ENCODE data around the gene STAC2.
"Not testable (repeated sequence)": the region's sequence is repeated elsewhere in the genome, so short reads cannot be mapped to it uniquely, and the experiment has no call there.

The STAC2 gene

GRCh38 chr17:39186481-39187002 lies 39.2 kb downstream of the STAC2 start:
- no peak for DNase-seq

GRCh38 chr17:39183720-39184119 lies 42.0 kb downstream of the STAC2 start:
- no peak for DNase-seq

- DNase-seq = no peak
These were observed 42.7 kb downstream of the STAC2 start for GRCh38 chr17:39183045-39183444.

- no peak for DNase-seq
These were observed 44.4 kb downstream of the STAC2 start for GRCh38 chr17:39181303-39181702.

- DNase-seq = no peak
These were observed 47.2 kb downstream of the STAC2 start for GRCh38 chr17:39178536-39178935.

GRCh38 chr17:39177256-39177655 lies 48.5 kb downstream of the STAC2 start:
- no peak for DNase-seq

- no peak for DNase-seq
These were observed 50.1 kb downstream of the STAC2 start for GRCh38 chr17:39175695-39176093.

GRCh38 chr17:39174920-39175694 lies 50.6 kb downstream of the STAC2 start:
- DNase-seq = no peak

- DNase-seq = no peak
These were observed 52.0 kb downstream of the STAC2 start for GRCh38 chr17:39173526-39174274.

- no peak for DNase-seq
These were observed 52.7 kb downstream of the STAC2 start for GRCh38 chr17:39173080-39173479.

GRCh38 chr17:39171933-39172332 lies 53.8 kb downstream of the STAC2 start:
- DNase-seq = no peak

GRCh38 chr17:39170558-39170957 lies 55.2 kb downstream of the STAC2 start:
- no peak for DNase-seq

- DNase-seq = no peak
These were observed 55.6 kb downstream of the STAC2 start for GRCh38 chr17:39170109-39170508.

GRCh38 chr17:39169518-39169917 lies 56.2 kb downstream of the STAC2 start:
- no peak for DNase-seq

- DNase-seq = no peak
These were observed 56.6 kb downstream of the STAC2 start for GRCh38 chr17:39169101-39169500.

- not testable (repeated sequence) for DNase-seq
These were observed 57.2 kb downstream of the STAC2 start for GRCh38 chr17:39168503-39168902.

GRCh38 chr17:39167476-39167875 lies 58.3 kb downstream of the STAC2 start:
- DNase-seq = no peak

- DNase-seq = no peak
These were observed 59.1 kb downstream of the STAC2 start for GRCh38 chr17:39166437-39167335.

GRCh38 chr17:39165841-39166349 lies 59.9 kb downstream of the STAC2 start, which contains the start of gene ARL5C:
ARL5C (minus strand) TSS chr17:39166161; CDS start chr17:39165760, 401 bp downstream.
- no peak for DNase-seq

GRCh38 chr17:39165178-39165840 lies 60.4 kb downstream of the STAC2 start:
- DNase-seq = no peak

- peak; percentile 52 for DNase-seq
These were observed 61.0 kb downstream of the STAC2 start for GRCh38 chr17:39164675-39165143.

- DNase-seq = no peak
These were observed 63.8 kb downstream of the STAC2 start for GRCh38 chr17:39161962-39162361.

Measured in kidney glomerular epithelial cell (primary cell).